H9 (cell line): ENCODE data around the gene ALDH3A2. TPM values are rescaled to one million over a fixed set of nuclear protein-coding genes. Genes with fewer than 3 reads are reported as not detected.

Experiments used
- DNase-seq: peaks from one replicate; pipeline ENCODE4 v3.0.0-alpha.2; 2017
- H2AFZ ChIP-seq: one replicate; pipeline ENCODE4 v1.6.1; 2013; ENCODE audit warnings: mild to moderate bottlenecking, low read length, control low read depth, moderate library complexity
- H2AK5ac ChIP-seq: 2 replicates; pipeline ENCODE4 v1.6.1; 2013; ENCODE audit warnings: low read length, control low read depth, mixed read lengths; ENCODE audit not compliant: insufficient read length
- H2BK120ac ChIP-seq: one replicate; pipeline ENCODE4 v1.6.1; 2013; ENCODE audit warnings: low read depth, mild to moderate bottlenecking, low read length, control low read depth, inconsistent platforms; ENCODE audit not compliant: poor library complexity, severe bottlenecking
- H2BK12ac ChIP-seq: 2 replicates; pipeline ENCODE4 v1.6.1; 2013; ENCODE audit warnings: low read length, control low read depth, mixed read lengths, low read depth; ENCODE audit not compliant: insufficient read length
- H2BK15ac ChIP-seq: 2 replicates; pipeline ENCODE4 v1.6.1; 2013; ENCODE audit warnings: low read depth, low read length, control low read depth
- H2BK20ac ChIP-seq: one replicate; pipeline ENCODE4 v1.6.1; 2013; ENCODE audit warnings: low read depth, mild to moderate bottlenecking, low read length, control low read depth, inconsistent platforms; ENCODE audit not compliant: poor library complexity, severe bottlenecking
- H2BK5ac ChIP-seq: 2 replicates; pipeline ENCODE4 v1.6.1; 2013; ENCODE audit warnings: low read length, control low read depth, mixed read lengths; ENCODE audit not compliant: insufficient read length
- H3K14ac ChIP-seq: 2 replicates; pipeline ENCODE4 v1.6.1; 2013; ENCODE audit warnings: low read length, control low read depth; ENCODE audit not compliant: insufficient read depth
- H3K18ac ChIP-seq: 2 replicates; pipeline ENCODE4 v1.6.1; 2013; ENCODE audit warnings: low read depth, mild to moderate bottlenecking, mixed read lengths, low read length, control low read depth; ENCODE audit not compliant: insufficient read length
- H3K23ac ChIP-seq: 2 replicates; pipeline ENCODE4 v1.6.1; 2013; ENCODE audit warnings: low read length, control low read depth, mixed read lengths, low read depth; ENCODE audit not compliant: insufficient read length
- H3K23me2 ChIP-seq: 2 replicates; pipeline ENCODE4 v1.6.1; 2013; ENCODE audit warnings: low read depth, mild to moderate bottlenecking, mixed read lengths, low read length, control low read depth; ENCODE audit not compliant: insufficient read length, poor library complexity, severe bottlenecking
- H3K27ac ChIP-seq: 2 replicates; pipeline ENCODE4 v1.5.1; 2013; ENCODE audit warnings: low read length, control low read depth, mixed read lengths, low read depth; ENCODE audit not compliant: insufficient read length
- H3K27me3 ChIP-seq: 2 replicates; pipeline ENCODE4 v1.6.1; 2013; ENCODE audit warnings: low read length, control low read depth, inconsistent platforms; ENCODE audit not compliant: insufficient read depth
- H3K4ac ChIP-seq: 2 replicates; pipeline ENCODE4 v1.6.1; 2013; ENCODE audit warnings: low read depth, mild to moderate bottlenecking, control low read depth, inconsistent platforms, low read length, moderate library complexity
- H3K4me1 ChIP-seq: 2 replicates; pipeline ENCODE4 v1.6.1; 2013; ENCODE audit warnings: low read length, control low read depth, inconsistent platforms; ENCODE audit not compliant: insufficient read depth
- H3K4me2 ChIP-seq: 2 replicates; pipeline ENCODE4 v1.6.1; 2013; ENCODE audit warnings: low read length, control low read depth, mixed read lengths; ENCODE audit not compliant: insufficient read length, insufficient read depth
- H3K56ac ChIP-seq: 2 replicates; pipeline ENCODE4 v1.6.1; 2013; ENCODE audit warnings: low read depth, mild to moderate bottlenecking, mixed read lengths, low read length, control low read depth; ENCODE audit not compliant: insufficient read length
- H3K79me1 ChIP-seq: 2 replicates; pipeline ENCODE4 v1.6.1; 2013; ENCODE audit warnings: low read depth, mild to moderate bottlenecking, moderate library complexity, low read length, control low read depth, inconsistent platforms; ENCODE audit not compliant: insufficient read depth, poor library complexity, severe bottlenecking
- H3K79me2 ChIP-seq: 2 replicates; pipeline ENCODE4 v1.6.1; 2013; ENCODE audit warnings: low read length, control low read depth, inconsistent platforms; ENCODE audit not compliant: insufficient read depth
- H3K9ac ChIP-seq: 2 replicates; pipeline ENCODE4 v1.6.1; 2013; ENCODE audit warnings: low read length, control low read depth, mixed read lengths; ENCODE audit not compliant: insufficient read length; ENCODE audit errors: extremely low read depth
- H3K9me3 ChIP-seq: one replicate; pipeline ENCODE4 v1.6.1; 2013; ENCODE audit warnings: low read depth, low read length, inconsistent platforms; ENCODE audit not compliant: control insufficient read depth
- H3T11ph ChIP-seq: one replicate; pipeline ENCODE4 v1.6.1; 2013; ENCODE audit warnings: mild to moderate bottlenecking, low read length, control low read depth, inconsistent platforms
- H4K20me1 ChIP-seq: one replicate; pipeline ENCODE4 v1.6.1; 2013; ENCODE audit not compliant: control insufficient read depth, insufficient read length, insufficient read depth
- H4K5ac ChIP-seq: 2 replicates; pipeline ENCODE4 v1.6.1; 2013; ENCODE audit warnings: low read depth, mild to moderate bottlenecking, mixed read lengths, low read length, control low read depth; ENCODE audit not compliant: insufficient read length
- H4K8ac ChIP-seq: replicated peaks from 2 replicates; pipeline ENCODE4 v1.6.1; 2013; ENCODE audit warnings: low read length, control low read depth, mixed read lengths, low read depth; ENCODE audit not compliant: insufficient read length
- H4K91ac ChIP-seq: 2 replicates; pipeline ENCODE4 v1.6.1; 2013; ENCODE audit warnings: low read depth, mild to moderate bottlenecking, moderate library complexity, mixed read lengths, low read length, control low read depth; ENCODE audit not compliant: insufficient read length
- H3K27ac Mint-ChIP-seq, 3 experiments: 2 replicates in 2 of 3; 3 replicates in 1 of 3; pipeline ENCODE4 v1.8.0; 2020 to 2021; ENCODE audit warnings: mixed read lengths in 3 of 3, mild to moderate bottlenecking in 1 of 3, moderate library complexity in 1 of 3
- H3K27me3 Mint-ChIP-seq: 2 replicates; pipeline ENCODE4 v1.8.0; 2021; ENCODE audit warnings: low read depth, mild to moderate bottlenecking, moderate library complexity, mixed read lengths
- H3K36me3 Mint-ChIP-seq, 3 experiments: 2 replicates in 2 of 3; 3 replicates in 1 of 3; pipeline ENCODE4 v1.8.0; 2020 to 2021; ENCODE audit warnings: low read depth in 3 of 3, mixed read lengths in 3 of 3; ENCODE audit not compliant: insufficient read depth in 1 of 3
- H3K4me1 Mint-ChIP-seq, 2 experiments: 2 replicates each; pipeline ENCODE4 v1.8.0; 2020; ENCODE audit warnings: mixed read lengths in 2 of 2
- H3K4me3 Mint-ChIP-seq, 2 experiments: 2 replicates in 1 of 2; 3 replicates in 1 of 2; pipeline ENCODE4 v1.8.0; 2020 to 2021; ENCODE audit warnings: mild to moderate bottlenecking in 2 of 2, mixed read lengths in 2 of 2, moderate library complexity in 1 of 2
- H3K9me3 Mint-ChIP-seq, 2 experiments: 2 replicates in 1 of 2; 3 replicates in 1 of 2; pipeline ENCODE4 v1.8.0; 2020; ENCODE audit warnings: mild to moderate bottlenecking in 2 of 2, mixed read lengths in 2 of 2, moderate library complexity in 1 of 2
- CTCF ChIP-seq: fragments of 200-600 bp; sonication (generic); conservative IDR thresholded peaks from 3 replicates; pipeline ENCODE4 v1.8.0; 2021; ENCODE audit warnings: antibody characterized with exemption, mild to moderate bottlenecking
- WGBS: extraction: QIAGEN DNeasy Blood & Tissue Kit; methylation state at CpG from one replicate; pipeline ENCODE4 v1.1.7; 2013; ENCODE audit warnings: missing lambda C conversion rate, low lambda C conversion rate, mixed read lengths; ENCODE audit not compliant: insufficient read length; ENCODE audit errors: extremely low coverage; 5-methylcytosine and 5-hydroxymethylcytosine counted together
- total RNA-seq: library from RNA; stranded (reverse); gene quantifications from 2 replicates; pipeline ENCODE4 v1.2.1, GENCODE V29; 2021

Gene ALDH3A2
- total RNA-seq, 1 experiment from 2014 or later: 100 TPM

- H3K79me2 ChIP-seq: 0 out of 2 replicates have a peak, but pooled peaks cover 2% of the 10 kb centered on the region
- H3K9me3 ChIP-seq: no peaks in the 10 kb centered on the region
- no peak overlapping the region for H2BK12ac ChIP-seq
- peaks cover 38 to 76% (median 56%) of the 10 kb centered on the region in 3 experiments; a peak in 6 of 7 replicates for H3K36me3 Mint-ChIP-seq
- no peak overlapping the region for H3K4me3 Mint-ChIP-seq
- H3K27me3 ChIP-seq: no peaks in the 10 kb centered on the region
- H3K4me1 ChIP-seq: peaks cover 3% of the 10 kb centered on the region; the same call in 1 of the 2 replicates
- H3K23me2 ChIP-seq: no peaks in the 10 kb centered on the region
- no peak for DNase-seq
- no peaks in the 10 kb centered on the region for H3K9me3 Mint-ChIP-seq
- no peak overlapping the region for H3T11ph ChIP-seq
- H3K27me3 Mint-ChIP-seq: no peaks in the 10 kb centered on the region
- no peak overlapping the region for H3K23ac ChIP-seq
- no peaks in the 10 kb centered on the region for H4K20me1 ChIP-seq
- no peak overlapping the region for H4K5ac ChIP-seq
- H3K4me2 ChIP-seq: no peak overlapping the region
- H3K4me1 Mint-ChIP-seq: peaks cover 27 to 28% of the 10 kb centered on the region in 2 experiments
- H3K18ac ChIP-seq: no peak overlapping the region
- no peak overlapping the region for H2BK120ac ChIP-seq
- no CpG with 5 or more reads among the region's 3 CpGs for WGBS
- no peak for TF ChIP-seq CTCF
- no peak overlapping the region for H4K91ac ChIP-seq
- no peak overlapping the region for H2AFZ ChIP-seq
- H3K79me1 ChIP-seq: no peaks in the 10 kb centered on the region
- no peak overlapping the region for H3K9ac ChIP-seq
- H3K27ac ChIP-seq: no peak overlapping the region
- H3K4ac ChIP-seq: no peak overlapping the region
- no peak overlapping the region for H4K8ac ChIP-seq
- no peak overlapping the region for H2BK15ac ChIP-seq
- no peak overlapping the region for H2BK20ac ChIP-seq
- H3K14ac ChIP-seq: no peak overlapping the region
- no peak overlapping the region for H2AK5ac ChIP-seq
- H2BK5ac ChIP-seq: no peak overlapping the region
- no peak overlapping the region for H3K56ac ChIP-seq
- no peak overlapping the region for H3K27ac Mint-ChIP-seq
These were observed 12.6 kb downstream of the ALDH3A2 start for GRCh38 chr17:19661121-19661520.
